Measurements from ENCODE around the gene C11orf97.
A peak's percentile ranks its signal among the peaks of the same experiment; 100 is the strongest.
"Not testable (repeated sequence)": the region's sequence is repeated elsewhere in the genome, so short reads cannot be mapped to it uniquely, and the experiment has no call there.

C11orf97 gene, protein sequence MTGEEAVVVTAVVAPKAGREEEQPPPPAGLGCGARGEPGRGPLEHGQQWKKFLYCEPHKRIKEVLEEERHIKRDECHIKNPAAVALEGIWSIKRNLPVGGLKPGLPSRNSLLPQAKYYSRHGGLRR

DNA sequence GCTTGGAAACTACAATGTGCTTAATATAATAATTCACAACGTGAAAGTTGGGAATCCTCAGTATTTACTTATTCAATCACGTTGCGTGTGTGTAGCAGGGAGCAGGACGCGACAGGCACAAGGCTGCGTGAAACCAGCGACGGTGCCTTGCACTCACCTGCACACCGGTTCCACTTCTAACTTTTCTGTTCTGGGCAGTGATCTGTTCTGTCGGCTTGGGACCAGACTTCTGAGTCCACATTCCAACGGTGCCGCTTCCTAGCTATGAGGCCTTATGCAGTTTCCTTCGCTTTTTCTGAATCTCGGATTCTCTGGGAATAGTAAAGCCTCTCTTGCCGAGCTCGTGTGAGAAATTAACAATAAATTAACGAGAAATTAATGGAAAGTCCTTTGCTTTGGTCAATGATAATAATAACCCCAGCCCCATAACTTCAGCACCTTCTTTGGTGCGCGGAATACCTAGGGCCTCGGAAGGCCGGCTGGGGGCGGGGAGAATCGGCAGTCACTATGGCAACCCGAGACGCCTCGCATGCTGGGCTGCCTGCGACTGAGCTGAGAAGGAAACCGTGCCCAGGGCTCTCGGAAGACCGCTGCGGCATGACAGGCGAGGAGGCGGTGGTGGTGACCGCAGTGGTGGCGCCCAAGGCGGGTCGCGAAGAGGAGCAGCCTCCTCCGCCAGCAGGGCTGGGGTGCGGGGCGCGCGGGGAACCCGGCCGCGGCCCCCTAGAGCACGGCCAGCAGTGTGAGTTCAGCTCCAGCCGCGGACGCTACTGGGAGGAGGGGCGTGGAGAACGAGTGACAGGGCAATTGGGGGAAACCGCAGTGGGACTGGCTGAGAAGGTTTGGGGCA is at the start of gene C11orf97:
Gene C11orf97, plus strand, starts transcription at position 530 of the 850 bp plus-strand sequence. Its CDS starts 68 bp downstream, at position 598.
- peak; percentile 71 for FAIRE-seq
- DNase-seq (ENCODE audit: insufficient read length, low spot score), result peak; percentile 53

DNA sequence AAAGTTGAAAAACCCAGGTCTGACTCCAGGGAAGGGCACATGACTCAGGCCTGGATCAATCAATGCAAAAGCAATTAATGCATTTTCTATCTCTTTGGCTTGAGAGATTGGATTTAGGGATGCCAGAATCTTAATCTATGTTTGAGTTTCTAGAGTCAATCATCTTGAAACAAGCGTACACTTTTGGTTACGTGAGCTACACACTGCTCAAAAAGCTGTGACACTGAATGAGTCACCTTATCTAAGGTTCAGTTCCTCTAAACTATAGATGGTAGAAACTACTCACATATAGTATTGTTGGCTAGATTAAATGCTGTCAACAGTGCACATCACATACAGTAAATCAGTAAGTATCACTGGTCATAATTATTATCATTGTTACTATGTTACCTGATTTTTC is 42.8 kb upstream of the C11orf97 start:
- no peak for DNase-seq (ENCODE audit: insufficient read length, low spot score)
- FAIRE-seq, result no peak

DNA sequence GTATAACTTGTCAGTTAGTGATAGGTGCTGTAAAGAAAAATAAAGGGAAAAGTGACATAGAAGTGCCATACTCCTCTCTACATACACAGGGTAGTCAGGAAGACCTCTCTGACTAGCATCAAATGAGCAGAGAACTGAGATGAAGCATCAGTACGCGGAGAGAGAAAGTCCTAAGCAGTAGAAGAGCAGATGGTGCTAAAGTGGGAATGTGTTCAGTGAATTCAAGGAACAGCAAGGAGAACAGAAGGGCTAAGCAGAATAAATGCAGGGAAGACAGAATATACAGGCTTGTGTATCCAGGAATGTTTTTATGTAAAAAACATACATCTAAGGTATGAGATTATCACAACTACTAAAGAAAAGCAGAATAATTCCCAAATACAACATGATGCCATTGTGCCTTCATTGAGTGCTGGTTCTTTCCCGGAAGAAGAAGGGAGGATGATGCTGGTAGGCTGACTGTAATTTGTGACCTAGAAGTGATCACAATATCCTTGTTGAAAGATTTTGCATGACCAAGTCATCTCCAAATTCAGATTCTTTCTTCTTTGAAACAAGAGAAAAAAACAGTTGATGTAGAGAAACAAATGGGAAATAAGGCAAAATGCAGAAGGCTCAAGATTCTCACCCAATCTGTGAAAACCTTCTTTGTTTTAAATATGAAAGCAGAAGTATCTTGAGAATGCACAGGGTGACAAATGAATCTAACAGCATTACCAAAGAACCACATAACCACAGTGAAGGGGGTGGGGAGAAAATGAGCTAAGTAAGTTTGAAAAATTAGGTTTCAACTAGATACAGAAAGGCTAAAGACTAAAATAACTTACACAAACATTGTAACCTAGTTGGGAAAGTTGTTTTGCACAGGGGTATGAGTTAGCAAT is 39.1 kb upstream of the C11orf97 start:
- DNase-seq (ENCODE audit: insufficient read length, low spot score) (no peak), FAIRE-seq (no peak)

DNA sequence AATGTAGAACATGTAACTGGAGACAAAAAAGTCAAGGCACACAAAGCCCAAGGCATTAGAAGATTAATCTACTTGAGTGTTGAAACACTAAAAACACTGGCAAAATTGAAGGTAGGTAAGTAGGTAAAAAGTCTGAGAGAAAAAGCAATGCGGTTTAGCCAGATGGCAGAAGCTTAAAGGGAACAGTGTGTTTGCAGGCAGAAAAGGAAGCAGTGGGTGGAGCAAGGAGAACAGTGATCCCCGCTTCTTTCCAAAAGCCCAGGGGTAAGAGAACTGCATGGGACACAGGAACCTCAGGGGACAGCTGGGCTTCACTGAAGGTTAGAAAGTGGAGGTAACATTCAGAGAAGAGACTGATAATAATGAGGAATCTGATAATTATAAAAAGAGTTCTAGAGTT is 34.6 kb upstream of the C11orf97 start:
- FAIRE-seq, result no peak
- no peak for DNase-seq (ENCODE audit: insufficient read length, low spot score)

DNA sequence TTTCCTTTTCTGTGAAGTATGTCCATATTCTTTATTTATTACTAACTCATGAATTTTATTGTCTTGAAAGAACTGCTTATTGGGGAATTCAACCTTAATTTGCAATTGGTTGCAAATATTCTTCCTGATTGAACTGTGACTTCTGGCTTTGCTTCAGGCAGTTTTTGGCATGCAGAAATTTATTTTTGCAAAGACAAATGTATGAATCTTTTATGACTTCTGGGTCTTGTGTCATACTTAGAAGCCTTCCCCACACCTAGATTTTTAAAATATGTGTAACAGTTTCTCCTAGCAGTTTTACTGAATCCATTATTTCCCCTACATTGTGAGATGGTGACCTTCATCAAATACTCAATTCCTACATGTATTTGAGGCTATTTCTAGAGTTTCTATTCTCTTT is 30.9 kb upstream of the C11orf97 start:
- DNase-seq (ENCODE audit: insufficient read length, low spot score) (no peak), FAIRE-seq (no peak)

DNA sequence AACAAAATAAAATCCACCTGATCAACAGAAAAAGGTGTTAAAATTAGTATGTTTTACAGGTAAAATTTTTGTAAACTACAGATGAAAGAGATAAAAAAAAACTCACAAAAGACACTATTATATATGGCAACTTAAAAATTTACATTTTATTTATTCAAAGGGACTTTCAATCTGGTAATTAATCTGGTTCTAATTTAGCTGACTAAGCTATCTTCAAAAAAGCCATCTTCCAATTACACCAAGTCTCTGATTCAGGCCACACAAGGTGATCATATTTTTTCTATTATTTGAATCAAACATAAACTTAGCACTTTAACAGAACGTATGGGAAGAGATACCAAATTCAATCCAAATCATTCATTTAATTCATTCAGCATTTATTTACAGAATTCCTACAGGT is 26.2 kb upstream of the C11orf97 start:
- DNase-seq (ENCODE audit: insufficient read length, low spot score), result no peak
- FAIRE-seq, result no peak

DNA sequence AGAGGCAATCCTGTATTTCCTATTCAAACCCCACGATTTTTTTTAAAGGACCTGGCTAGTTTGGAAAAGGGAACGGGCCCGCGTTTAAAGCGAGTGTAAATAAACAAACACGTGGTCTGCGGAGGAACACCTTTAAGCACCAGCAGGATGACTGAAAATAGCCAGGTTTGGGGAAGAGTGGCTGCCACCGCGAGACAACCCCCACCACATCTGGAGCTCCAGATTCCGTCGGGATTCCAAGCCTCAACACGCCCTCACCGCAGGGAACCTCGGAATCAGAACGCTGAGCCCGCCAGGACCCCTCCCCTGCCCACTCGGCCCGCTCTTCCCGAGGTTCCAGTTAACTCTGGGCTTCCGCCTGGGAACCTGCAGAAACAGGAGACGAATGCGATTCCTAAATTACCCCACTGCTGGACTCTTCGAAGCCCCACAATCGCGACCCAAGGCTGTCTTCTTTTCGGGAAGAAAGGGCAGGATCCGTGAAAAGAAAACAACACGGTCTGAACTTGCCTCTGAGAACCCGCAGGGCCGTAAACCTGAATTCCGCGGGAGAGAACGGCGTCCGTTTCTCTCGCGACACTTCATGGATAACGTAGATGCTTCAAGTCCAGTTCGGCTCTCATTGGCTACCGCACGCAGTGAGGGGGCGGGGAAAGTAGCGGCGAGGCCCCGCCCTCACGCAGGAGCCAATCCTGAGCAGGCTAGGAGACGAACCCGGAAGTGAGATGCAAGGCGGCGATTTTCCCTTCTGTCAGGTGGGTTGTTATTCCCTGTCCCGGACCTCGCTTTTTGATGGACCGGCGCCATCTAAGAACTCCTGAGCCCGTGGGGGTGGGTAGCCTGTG is 18.8 kb upstream of the C11orf97 start, which contains the start of the genes ANKRD49 and MRE11:
Gene ANKRD49, plus strand, starts transcription at position 704 of the 845 bp plus-strand sequence. CDS start 2,710 bp downstream, outside the sequence.
Gene MRE11, minus strand, starts transcription at position 564 of the 845 bp plus-strand sequence. CDS start 1,043 bp downstream, outside the sequence.
- peak; percentile 99 for FAIRE-seq
- DNase-seq (ENCODE audit: insufficient read length, low spot score), result peak; percentile 93

DNA sequence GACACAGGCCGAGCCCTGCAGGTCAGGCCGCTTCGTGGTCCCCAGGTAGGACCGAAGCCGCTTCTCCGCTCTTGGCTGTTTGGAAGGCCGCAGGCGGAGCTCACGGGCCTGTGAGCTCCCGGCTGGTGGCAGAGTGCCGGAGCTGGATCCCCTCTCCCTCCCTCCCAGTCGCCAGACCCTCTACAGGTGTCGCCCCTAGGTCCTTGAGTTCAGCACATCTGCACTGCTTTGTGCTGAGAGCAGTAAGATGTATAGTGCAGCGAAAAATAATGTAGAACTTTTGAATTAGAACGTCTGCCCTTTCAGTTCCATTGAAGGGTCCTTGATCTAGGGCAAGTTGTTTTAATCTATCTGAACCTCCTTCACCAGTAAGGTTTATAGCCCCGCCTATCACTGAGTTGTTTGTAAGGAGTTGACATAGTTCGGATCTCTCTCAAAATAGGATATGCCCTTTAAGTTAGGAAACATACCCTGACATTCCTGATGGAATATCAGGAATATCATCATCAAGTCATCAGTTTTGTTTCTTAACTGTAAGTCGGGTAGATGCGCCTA is 18.1 kb upstream of the C11orf97 start:
- DNase-seq (ENCODE audit: insufficient read length, low spot score), result no peak

DNA sequence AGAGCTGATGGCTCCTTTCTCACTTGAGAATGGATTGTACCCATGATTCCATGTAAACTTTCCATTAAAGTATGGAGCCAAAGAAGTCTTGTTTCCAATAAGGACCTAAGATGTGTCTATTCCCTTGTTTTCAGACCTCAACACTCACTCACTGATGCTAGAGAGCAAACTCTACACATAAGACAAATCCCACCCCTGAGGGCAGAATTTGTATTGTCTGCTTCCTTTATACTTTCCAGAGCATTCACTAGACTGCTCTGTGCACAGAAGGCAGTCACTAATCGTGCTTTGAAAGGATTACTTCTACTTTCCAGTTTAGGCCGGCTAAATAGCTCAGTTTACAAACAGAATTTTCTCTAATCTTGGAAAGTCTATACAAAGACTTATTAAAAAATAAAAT is 12.1 kb upstream of the C11orf97 start:
- DNase-seq (ENCODE audit: insufficient read length, low spot score) (no peak), FAIRE-seq (no peak)

More for the DNA sequence above, 18.1 kb upstream of the C11orf97 start:
- no peak for FAIRE-seq

DNA sequence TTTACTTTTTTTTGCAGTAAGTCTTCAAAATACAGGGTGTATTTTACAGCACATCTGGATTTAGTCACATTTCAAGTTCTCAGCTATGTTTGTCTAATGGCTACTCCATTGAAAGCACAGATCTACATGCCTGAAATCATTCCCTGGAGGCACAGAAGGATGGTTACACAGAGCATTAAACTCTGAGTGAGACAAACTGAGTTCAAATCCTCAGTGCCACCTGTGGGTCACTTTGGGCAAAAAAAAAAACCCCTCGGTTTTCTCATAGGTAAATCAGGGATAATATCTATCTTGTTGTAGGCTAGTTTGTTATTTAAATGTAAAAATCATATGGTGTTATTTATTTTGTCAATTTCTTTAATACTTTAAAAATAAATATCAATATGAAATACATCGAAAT is 10.7 kb upstream of the C11orf97 start:
- DNase-seq (ENCODE audit: insufficient read length, low spot score) (no peak), FAIRE-seq (no peak)

DNA sequence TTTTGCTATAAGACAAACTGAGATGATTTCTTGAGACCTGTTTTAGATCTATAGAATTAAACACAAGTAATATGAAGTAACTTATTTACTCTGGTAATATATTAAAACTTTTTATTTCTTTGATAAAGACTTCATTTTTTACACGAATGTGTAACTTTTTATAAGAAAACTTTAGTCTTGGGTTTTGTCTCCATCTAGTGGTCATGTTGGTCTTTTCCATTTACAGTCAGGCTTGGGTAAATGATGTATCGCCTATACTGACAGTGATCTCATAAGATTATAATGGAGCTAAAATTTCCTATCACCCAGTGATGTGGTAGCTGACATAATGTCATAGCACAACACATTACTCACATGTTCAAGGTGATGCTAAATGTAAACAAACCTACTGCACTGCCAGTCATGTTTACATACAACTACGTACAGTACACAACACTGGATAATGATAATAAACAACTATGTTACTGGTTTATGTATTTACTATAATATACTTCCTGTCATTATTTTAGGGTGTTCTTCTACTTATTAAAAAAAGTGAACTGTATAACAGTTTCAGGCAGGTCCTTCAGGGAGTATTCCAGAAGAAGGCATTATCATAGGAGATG is 7.5 kb upstream of the C11orf97 start:
- peak; percentile 46 for FAIRE-seq
- peak; percentile 45 for DNase-seq (ENCODE audit: insufficient read length, low spot score)

DNA sequence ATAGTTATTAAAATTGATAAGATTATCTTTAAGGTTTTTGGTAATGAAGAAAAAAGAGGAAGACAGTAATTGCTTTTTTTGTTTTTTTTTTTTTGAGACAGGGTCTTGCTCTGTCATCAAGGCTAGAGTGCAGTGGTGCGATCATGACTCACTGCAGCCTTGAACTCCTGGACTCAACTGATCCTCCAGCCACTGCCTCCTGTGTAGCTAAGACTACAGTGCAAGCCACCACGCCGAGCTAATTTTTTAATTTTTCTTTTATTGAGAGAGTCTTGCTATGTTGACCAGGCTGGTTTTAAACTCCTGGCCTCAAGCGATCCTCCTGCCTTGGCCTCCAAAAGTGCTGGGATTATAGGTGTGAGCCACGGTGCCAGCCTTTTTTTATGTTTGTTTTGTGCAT is 5.7 kb upstream of the C11orf97 start:
- not testable (repeated sequence) for DNase-seq (ENCODE audit: insufficient read length, low spot score)

DNA sequence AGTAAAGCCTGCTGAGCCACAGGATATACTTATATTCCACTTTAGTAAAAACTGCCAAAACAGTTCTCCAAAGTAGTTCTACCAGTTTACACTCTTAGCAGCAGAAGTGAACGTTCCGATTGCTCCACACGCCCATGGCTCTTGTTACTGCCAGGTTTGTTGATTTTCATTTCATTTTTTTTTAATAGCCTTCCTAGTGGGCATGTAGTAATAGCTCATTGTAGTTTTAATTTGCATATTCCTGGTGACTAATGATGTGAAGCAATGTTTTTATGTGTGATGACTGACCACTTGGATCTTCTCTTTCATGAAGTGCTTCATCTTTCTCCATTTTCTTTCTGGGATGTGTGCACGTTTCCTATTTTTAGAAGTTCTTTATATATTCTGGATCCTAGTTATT is 4.8 kb upstream of the C11orf97 start:
- DNase-seq (ENCODE audit: insufficient read length, low spot score) (no peak), FAIRE-seq (no peak)

More for the DNA sequence above, 5.7 kb upstream of the C11orf97 start:
- not testable (repeated sequence) for FAIRE-seq

DNA sequence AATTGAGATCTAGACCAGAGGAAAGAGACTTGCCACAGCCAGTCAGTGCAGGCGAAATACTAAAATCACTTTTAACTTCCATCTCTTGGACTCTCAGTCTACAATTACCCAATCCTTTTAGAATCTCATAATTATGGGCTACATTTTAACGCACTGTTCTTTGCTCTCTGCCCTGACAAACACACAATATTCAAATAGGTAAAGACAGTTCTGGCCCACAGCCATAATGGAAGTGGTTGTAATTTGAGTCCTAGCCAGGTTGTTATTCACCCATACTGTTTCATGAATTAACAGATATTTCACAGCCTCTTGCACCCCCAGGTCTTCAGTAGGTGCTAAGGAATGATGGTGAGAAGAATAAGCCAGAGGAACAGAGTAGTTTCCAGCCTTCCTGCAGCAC is 830 bp downstream of the C11orf97 start:
- FAIRE-seq (no peak), DNase-seq (ENCODE audit: insufficient read length, low spot score) (no peak)

DNA sequence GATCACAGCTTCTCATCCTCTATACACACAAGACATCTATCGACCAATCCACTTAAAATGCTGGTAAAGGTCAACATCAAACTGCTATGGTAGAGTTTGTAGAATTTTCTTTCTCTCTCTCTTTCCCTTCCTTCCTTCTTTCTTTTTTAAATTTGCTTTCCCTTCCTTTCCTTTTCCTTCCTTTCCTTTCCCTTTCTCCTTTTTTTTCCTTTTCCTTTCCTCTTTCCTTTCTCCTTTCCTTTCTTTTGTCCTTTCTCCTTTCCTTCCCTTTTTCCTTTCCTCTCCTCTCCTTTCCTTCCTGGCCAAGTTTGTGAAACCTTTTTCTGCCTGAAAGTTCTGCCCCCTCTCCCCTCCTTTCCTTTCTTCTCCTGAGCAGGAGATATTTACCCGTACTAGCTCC is 3.1 kb downstream of the C11orf97 start:
- FAIRE-seq, result no peak
- no peak for DNase-seq (ENCODE audit: insufficient read length, low spot score)

DNA sequence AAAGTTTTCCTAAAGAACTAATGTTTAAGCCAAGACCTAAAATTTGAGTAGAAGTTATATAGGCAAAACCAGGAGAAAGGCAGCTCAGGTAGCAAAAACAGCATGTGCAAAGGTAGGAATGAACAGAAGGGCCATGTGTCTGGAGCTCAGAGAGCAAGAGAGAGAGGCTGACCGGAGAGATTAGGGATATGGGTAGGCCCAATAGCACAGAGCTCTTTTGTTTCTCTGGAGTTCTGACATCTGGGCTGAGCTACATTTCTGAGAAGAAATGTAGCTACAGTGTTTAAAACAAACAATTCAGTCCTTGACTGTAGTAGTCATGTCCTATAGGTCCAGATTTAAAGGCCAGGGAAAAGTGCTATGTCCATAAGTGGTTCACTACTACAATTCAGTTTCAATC is 4.5 kb downstream of the C11orf97 start:
- DNase-seq (ENCODE audit: insufficient read length, low spot score), result no peak
- no peak for FAIRE-seq

DNA sequence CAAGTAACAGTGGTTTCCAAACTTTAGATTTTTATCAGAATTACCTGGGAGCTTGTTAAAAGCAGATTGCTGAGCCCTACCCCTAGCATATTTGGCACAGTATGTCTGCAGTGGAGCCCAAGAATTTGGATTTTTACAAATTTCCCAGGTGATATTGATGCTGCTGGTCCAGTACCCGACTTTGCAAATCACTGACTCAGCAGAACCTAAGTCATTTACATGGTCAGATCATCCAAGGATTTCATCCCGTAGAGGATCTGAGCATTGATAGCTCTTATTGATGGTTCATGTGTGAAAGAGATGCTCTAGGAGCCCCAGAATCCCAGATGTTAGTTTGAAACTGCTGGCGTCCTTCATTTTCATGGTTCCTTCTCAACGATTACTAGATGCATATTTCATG is 6.0 kb downstream of the C11orf97 start:
- DNase-seq (ENCODE audit: insufficient read length, low spot score) (no peak), FAIRE-seq (no peak)

DNA sequence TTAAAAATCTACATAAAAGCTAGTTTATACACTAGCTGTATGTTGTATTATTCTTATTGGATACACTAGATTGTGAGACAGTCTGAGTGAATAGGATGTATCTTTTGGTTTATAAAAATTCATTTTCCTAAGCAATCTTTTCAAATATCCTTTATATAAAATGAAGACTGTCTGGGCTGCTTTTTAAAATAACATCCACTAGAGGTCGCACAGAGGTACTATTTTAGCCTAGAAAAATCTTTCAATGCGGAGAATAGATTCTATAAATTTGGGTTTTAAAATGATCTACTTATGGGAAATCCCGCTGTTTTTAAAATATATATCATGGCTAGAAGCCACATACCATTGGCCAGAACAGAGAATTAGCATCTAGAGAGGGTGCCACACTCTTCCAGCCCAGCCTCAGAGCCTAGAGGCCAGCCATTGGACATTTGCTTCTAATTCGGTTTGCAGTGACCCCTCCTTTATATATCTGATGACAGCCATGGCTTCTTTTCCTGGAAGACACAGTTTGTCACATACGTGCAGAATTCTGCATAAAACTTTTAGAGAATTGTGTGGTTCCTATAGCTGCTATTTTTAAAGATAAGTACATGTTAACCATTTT is 7.3 kb downstream of the C11orf97 start:
- DNase-seq (ENCODE audit: insufficient read length, low spot score) (no peak), FAIRE-seq (no peak)

DNA sequence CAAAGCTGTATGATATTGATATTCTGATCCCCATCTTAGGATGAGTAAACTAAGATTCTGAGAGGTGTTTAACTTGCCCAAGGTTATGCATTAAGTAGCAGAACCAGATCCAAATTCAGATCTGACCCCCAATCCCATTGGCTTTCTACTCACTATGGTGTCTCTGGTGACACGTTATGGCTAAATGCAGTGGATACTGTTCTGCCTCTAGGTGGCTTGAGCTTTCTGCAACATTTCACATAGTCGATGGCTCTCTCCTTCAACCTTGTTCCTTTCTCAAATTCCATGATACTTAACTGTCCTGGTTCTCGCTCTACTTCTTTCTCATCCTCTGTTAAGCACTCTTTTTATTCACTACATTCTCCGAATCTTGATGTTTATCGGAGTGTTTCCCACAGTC is 9.4 kb downstream of the C11orf97 start:
- DNase-seq (ENCODE audit: insufficient read length, low spot score), result no peak
- peak; percentile 60 for FAIRE-seq
